PC-3 (cell line): Measurements from ENCODE around the gene NOTCH4. TPM values are rescaled to one million over a fixed set of nuclear protein-coding genes. Genes with fewer than 3 reads are reported as not detected.
A peak's percentile ranks its signal among the peaks of the same experiment; 100 is the strongest.

Source experiments
- ATAC-seq: fragments of 200-7000 bp; cut with Tn5 transposase; 2 replicates; pipeline ENCODE4 v1.9.1; 2020; ENCODE audit warnings: mild to moderate bottlenecking, moderate library complexity
- BruUV-seq: library from RNA; stranded (reverse); fragments of 400-500 nt; replicated peaks from 2 replicates; lab custom pipeline; 2021; lab: Mats Ljungman, UMichigan
- CTCF ChIA-PET: fragments of 300-600 bp; sonication (Branson Sonifier 250); formaldehyde crosslinking; loops from one replicate; lab custom pipeline; 2022; ENCODE audit warnings: antibody characterized with exemption; lab: Charles Lee
- POLR2A ChIA-PET: fragments of 300-600 bp; sonication (Branson Sonifier 250); formaldehyde crosslinking; loops from one replicate; lab custom pipeline; 2022; ENCODE audit warnings: antibody characterized with exemption; ENCODE audit not compliant: unreplicated experiment; lab: Charles Lee
- DNase-seq: peaks from one replicate; pipeline ENCODE4 v3.0.0-alpha.2; 2015
- H2AFZ ChIP-seq: fragments of 300-600 bp; sonication (generic); 2 replicates; pipeline ENCODE4 v1.6.0; 2016; ENCODE audit warnings: antibody characterized with exemption, low read length
- H3F3A ChIP-seq: fragments of 300-600 bp; sonication (generic); one replicate; pipeline ENCODE4 v1.6.0; 2017; ENCODE audit warnings: antibody characterized with exemption, low read length, control low read depth, mild to moderate bottlenecking; ENCODE audit not compliant: unreplicated experiment
- H3K27ac ChIP-seq: fragments of 300-600 bp; sonication (generic); 2 replicates; pipeline ENCODE4 v1.5.1; 2016; ENCODE audit warnings: mild to moderate bottlenecking, low read length
- H3K27me3 ChIP-seq: fragments of 300-600 bp; sonication (generic); 2 replicates; pipeline ENCODE4 v1.6.1; 2016; ENCODE audit warnings: low read length, mixed read lengths
- H3K36me3 ChIP-seq: fragments of 300-600 bp; sonication (generic); 2 replicates; pipeline ENCODE4 v1.6.1; 2016; ENCODE audit warnings: low read depth, mixed run types, low read length, mixed read lengths
- H3K4me1 ChIP-seq: fragments of 300-600 bp; sonication (generic); 2 replicates; pipeline ENCODE4 v1.5.1; 2016; ENCODE audit warnings: low read length; ENCODE audit not compliant: insufficient read depth
- H3K4me2 ChIP-seq: fragments of 300-600 bp; sonication (generic); 2 replicates; pipeline ENCODE4 v1.6.0; 2016; ENCODE audit warnings: low read length
- H3K4me3 ChIP-seq: fragments of 300-600 bp; sonication (generic); 2 replicates; pipeline ENCODE4 v1.5.1; 2016; ENCODE audit warnings: mild to moderate bottlenecking, low read length, mixed read lengths
- H3K79me2 ChIP-seq: fragments of 300-600 bp; sonication (generic); 2 replicates; pipeline ENCODE4 v1.6.1; 2017; ENCODE audit warnings: low read length, mixed read lengths
- H3K9ac ChIP-seq: fragments of 300-600 bp; sonication (generic); 2 replicates; pipeline ENCODE4 v1.6.0; 2016; ENCODE audit warnings: mild to moderate bottlenecking, low read length
- H3K9me2 ChIP-seq: fragments of 300-600 bp; sonication (generic); replicated peaks from 2 replicates; pipeline ENCODE4 v1.6.1; 2016; ENCODE audit warnings: mixed run types, low read length, mixed read lengths
- H3K9me3 ChIP-seq: fragments of 300-600 bp; sonication (generic); 2 replicates; pipeline ENCODE4 v1.6.1; 2016; ENCODE audit warnings: low read length, mixed read lengths
- H4K20me1 ChIP-seq: fragments of 300-600 bp; sonication (generic); 2 replicates; pipeline ENCODE4 v1.6.1; 2016; ENCODE audit warnings: low read length, mixed read lengths
- EZH2 ChIP-seq: fragments of 300-600 bp; sonication (generic); IDR thresholded peaks from one replicate; pipeline ENCODE4 v1.6.1; 2017; ENCODE audit warnings: antibody characterized with exemption, mild to moderate bottlenecking, low read length; ENCODE audit not compliant: unreplicated experiment
- EZH2phosphoT487 ChIP-seq: fragments of 300-600 bp; sonication (generic); IDR thresholded peaks from 2 replicates; pipeline ENCODE4 v1.6.1; 2018; ENCODE audit warnings: mild to moderate bottlenecking, antibody characterized with exemption, low read length, borderline replicate concordance
- intact Hi-C: fragments of 100-400 bp; cut with micrococcal nuclease; formaldehyde crosslinking; loops from 2 replicates; pipeline ENCODE4 v1.9.0; 2023
- total RNA-seq: library from RNA; depleted of rRNA; stranded (reverse); fragments of >200 nt; gene quantifications from 2 replicates; pipeline ENCODE4 v1.2.3, GENCODE V29; 2014
- TF ChIP-seq, protein P1 (sequence below): fragments of 300-600 bp; sonication (generic); conservative IDR thresholded peaks from 2 replicates; pipeline ENCODE4 v1.5.1; 2017; ENCODE audit warnings: antibody characterized with exemption, low read depth, mild to moderate bottlenecking, low read length

NOTCH4 gene
- total RNA-seq, 1 experiment from 2014 or later, result 1.7 TPM

DNA sequence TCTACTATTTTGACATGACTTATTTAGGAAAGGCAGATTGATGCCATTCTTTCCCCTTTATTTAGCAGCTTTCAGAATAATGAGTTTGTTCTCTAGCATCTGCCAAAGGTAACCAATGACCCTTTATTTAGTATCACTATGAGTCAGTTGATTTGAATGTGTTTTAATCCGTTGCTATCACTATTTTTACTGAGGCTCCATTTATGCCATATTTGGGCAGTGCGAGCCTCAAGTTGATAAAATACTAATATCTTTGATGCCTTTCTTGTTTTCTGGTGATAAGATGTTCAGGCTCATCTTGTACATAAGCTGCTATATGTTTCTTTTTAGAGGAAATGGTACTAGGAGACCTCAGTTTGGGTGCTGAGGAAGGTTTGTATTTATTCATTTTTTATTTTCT, 15.6 kb upstream of the NOTCH4 start:
- H3K4me1 ChIP-seq, result no peaks in the 10 kb centered on the region
- ChIA-PET POLR2A (no interaction called here), CTCF (no interaction called here)
- H2AFZ ChIP-seq, result no peak overlapping the region
- H3K9ac ChIP-seq, result no peak overlapping the region
- TF ChIP-seq EZH2 (no peak), EZH2phosphoT487 (no peak)
- TF ChIP-seq, protein P1, sequence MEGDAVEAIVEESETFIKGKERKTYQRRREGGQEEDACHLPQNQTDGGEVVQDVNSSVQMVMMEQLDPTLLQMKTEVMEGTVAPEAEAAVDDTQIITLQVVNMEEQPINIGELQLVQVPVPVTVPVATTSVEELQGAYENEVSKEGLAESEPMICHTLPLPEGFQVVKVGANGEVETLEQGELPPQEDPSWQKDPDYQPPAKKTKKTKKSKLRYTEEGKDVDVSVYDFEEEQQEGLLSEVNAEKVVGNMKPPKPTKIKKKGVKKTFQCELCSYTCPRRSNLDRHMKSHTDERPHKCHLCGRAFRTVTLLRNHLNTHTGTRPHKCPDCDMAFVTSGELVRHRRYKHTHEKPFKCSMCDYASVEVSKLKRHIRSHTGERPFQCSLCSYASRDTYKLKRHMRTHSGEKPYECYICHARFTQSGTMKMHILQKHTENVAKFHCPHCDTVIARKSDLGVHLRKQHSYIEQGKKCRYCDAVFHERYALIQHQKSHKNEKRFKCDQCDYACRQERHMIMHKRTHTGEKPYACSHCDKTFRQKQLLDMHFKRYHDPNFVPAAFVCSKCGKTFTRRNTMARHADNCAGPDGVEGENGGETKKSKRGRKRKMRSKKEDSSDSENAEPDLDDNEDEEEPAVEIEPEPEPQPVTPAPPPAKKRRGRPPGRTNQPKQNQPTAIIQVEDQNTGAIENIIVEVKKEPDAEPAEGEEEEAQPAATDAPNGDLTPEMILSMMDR, result no peak
- H3K27ac ChIP-seq, result no peak overlapping the region
- H3K36me3 ChIP-seq, result no peaks in the 10 kb centered on the region
- no peaks in the 10 kb centered on the region for H4K20me1 ChIP-seq
- H3K4me2 ChIP-seq, result no peak overlapping the region
- H3K79me2 ChIP-seq, result no peaks in the 10 kb centered on the region
- intact Hi-C loops, result no loop called here
- no peaks in the 10 kb centered on the region for H3F3A ChIP-seq
- DNase-seq (no peak), ATAC-seq (no peak)
- no peak overlapping the region for H3K4me3 ChIP-seq
- no peaks in the 10 kb centered on the region for H3K27me3 ChIP-seq
- BruUV-seq, result no TSS peak
- no peaks in the 10 kb centered on the region for H3K9me3 ChIP-seq
- H3K9me2 ChIP-seq, result no peaks in the 10 kb centered on the region

DNA sequence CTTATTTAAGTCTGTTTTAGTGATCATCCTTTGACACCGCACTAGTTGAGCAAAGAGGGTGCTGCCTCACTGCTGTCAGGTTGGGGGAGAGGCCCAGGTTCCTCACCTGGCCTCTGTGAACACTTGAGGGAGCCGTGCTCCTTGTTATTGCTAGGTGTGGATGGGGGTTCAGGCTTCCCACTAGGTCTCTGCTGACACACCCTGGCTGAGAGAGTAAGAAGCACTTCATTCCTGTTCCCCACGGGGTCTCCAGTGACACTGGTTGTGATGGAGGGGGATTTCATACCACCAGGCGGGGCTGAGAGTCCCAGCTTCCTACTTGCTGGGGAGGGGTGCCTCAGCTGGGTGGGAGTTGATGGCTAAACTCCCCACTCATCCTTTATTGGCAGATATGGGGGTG, 11.1 kb upstream of the NOTCH4 start:
- Histone ChIP-seq H2AFZ (no peak overlapping the region), H3K9me3 (no peaks in the 10 kb centered on the region)
- peak; percentile 8 for DNase-seq

DNA sequence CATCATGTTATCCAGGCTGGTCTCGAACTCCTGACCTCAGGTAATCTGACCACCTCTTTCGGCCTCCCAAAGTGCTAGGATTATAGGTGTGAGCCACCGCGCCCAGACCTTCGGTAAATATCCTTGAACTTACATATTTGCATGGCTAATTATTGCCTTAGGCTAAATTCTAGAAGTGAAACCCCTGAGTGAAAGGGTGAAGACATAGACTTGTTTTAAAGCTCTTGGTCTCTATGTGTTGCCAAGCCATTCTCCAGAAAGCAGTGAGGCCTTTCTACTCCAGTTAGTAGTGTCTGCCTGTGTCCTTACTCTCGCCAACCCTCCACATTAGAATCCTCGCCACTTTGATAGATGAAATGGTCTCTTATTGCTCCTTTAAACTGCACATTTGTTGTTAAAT, 2.6 kb upstream of the NOTCH4 start:
- CTCF ChIA-PET, result no interaction called here

More for the DNA sequence above, 11.1 kb upstream of the NOTCH4 start:
- no peak overlapping the region for H3K4me2 ChIP-seq
- no TSS peak for BruUV-seq
- no peak for ATAC-seq
- H3K36me3 ChIP-seq, result no peaks in the 10 kb centered on the region
- no peaks in the 10 kb centered on the region for H3K4me1 ChIP-seq
- H4K20me1 ChIP-seq, result no peaks in the 10 kb centered on the region
- POLR2A ChIA-PET, result no interaction called here
- H3K79me2 ChIP-seq, result no peaks in the 10 kb centered on the region
- no peak overlapping the region for H3K27ac ChIP-seq
- H3K4me3 ChIP-seq, result no peak overlapping the region
- no peaks in the 10 kb centered on the region for H3K27me3 ChIP-seq
- CTCF ChIA-PET, result no interaction called here
- intact Hi-C loops, result no loop called here
- no peaks in the 10 kb centered on the region for H3F3A ChIP-seq
- no peaks in the 10 kb centered on the region for H3K9me2 ChIP-seq
- TF ChIP-seq, protein P1, result peak; percentile 36; the same call in 1 of the 2 replicates
- no peak for TF ChIP-seq EZH2phosphoT487
- no peak overlapping the region for H3K9ac ChIP-seq

More for the DNA sequence above, 2.6 kb upstream of the NOTCH4 start:
- no peak for TF ChIP-seq EZH2
- no peak for TF ChIP-seq EZH2phosphoT487
- TF ChIP-seq, protein P1, result no peak
- intact Hi-C loops, result no loop called here
- Histone ChIP-seq H3K4me1 (no peaks in the 10 kb centered on the region), H3K9me2 (no peaks in the 10 kb centered on the region), H3K4me2 (no peak overlapping the region), H3K27me3 (peaks cover 3% of the 10 kb centered on the region; the same call in 1 of the 2 replicates), H3K9me3 (no peaks in the 10 kb centered on the region), H4K20me1 (no peaks in the 10 kb centered on the region), H2AFZ (no peak overlapping the region), H3K4me3 (no peak overlapping the region), H3K27ac (no peak overlapping the region), H3F3A (no peaks in the 10 kb centered on the region), H3K9ac (no peak overlapping the region), H3K79me2 (no peaks in the 10 kb centered on the region), H3K36me3 (no peaks in the 10 kb centered on the region)
- ATAC-seq (no peak), DNase-seq (no peak)
- no TSS peak for BruUV-seq
- POLR2A ChIA-PET, result no interaction called here
